ENCODE results near the gene F8A3. TPM values are rescaled to one million over a fixed set of nuclear protein-coding genes. Genes with fewer than 3 reads are reported as not detected.
"Not testable (repeated sequence)": the region's sequence is repeated elsewhere in the genome, so short reads cannot be mapped to it uniquely, and the experiment has no call there.

F8A3 gene
- total RNA-seq (2014; rRNA removed; shearing (Covaris generic)) = 0.30 and 1.0 TPM in 2 replicates
- not detected in 2 replicates for polyA plus RNA-seq (2014; cell fraction: nucleus; rRNA removed)

- not testable (repeated sequence) for DNase-seq (ENCODE audit: extremely low read depth, low read depth)
These were observed at the start of gene F8A3 for GRCh38 chrX:155458471-155458870. F8A3 (minus strand) TSS chrX:155458620; CDS start chrX:155458600, 20 bp downstream.

GRCh38 chrX:155505296-155505695 lies 46.9 kb upstream of the F8A3 start:
- DNase-seq (ENCODE audit: extremely low read depth, low read depth) = no peak

- not testable (repeated sequence) for DNase-seq (ENCODE audit: extremely low read depth, low read depth)
These were observed 36.7 kb upstream of the F8A3 start for GRCh38 chrX:155495134-155495533.

GRCh38 chrX:155491421-155491820 lies 33.0 kb upstream of the F8A3 start:
- not testable (repeated sequence) for DNase-seq (ENCODE audit: extremely low read depth, low read depth)

GRCh38 chrX:155477136-155477535 lies 18.7 kb upstream of the F8A3 start:
- DNase-seq (ENCODE audit: extremely low read depth, low read depth) = not testable (repeated sequence)

GRCh38 chrX:155466269-155466938 lies 8.0 kb upstream of the F8A3 start:
- not testable (repeated sequence) for DNase-seq (ENCODE audit: extremely low read depth, low read depth)

- not testable (repeated sequence) for DNase-seq (ENCODE audit: extremely low read depth, low read depth)
These were observed 2.1 kb upstream of the F8A3 start for GRCh38 chrX:155460501-155460900.

- not testable (repeated sequence) for DNase-seq (ENCODE audit: extremely low read depth, low read depth)
These were observed 516 bp downstream of the F8A3 start for GRCh38 chrX:155457761-155458447.

GRCh38 chrX:155441097-155441496 lies 17.3 kb downstream of the F8A3 start:
- DNase-seq (ENCODE audit: extremely low read depth, low read depth) = no peak

GRCh38 chrX:155435744-155436112 lies 22.7 kb downstream of the F8A3 start:
- DNase-seq (ENCODE audit: extremely low read depth, low read depth) = no peak

GRCh38 chrX:155434906-155435743 lies 23.3 kb downstream of the F8A3 start:
- no peak for DNase-seq (ENCODE audit: extremely low read depth, low read depth)

GRCh38 chrX:155417769-155418168 lies 40.7 kb downstream of the F8A3 start:
- no peak for DNase-seq (ENCODE audit: extremely low read depth, low read depth)

Small RNA genes lying within 50 kb of the gene (small RNA-seq; reads per million reads assigned to genes)
- 0 reads per million in 2 experiments for gene MIR1184-3

Other genes with a start within 250 kb of the F8A3 start
- 203 and 211 TPM in 2 replicates for gene VBP1, start 242.2 kb downstream of the F8A3 start, total RNA-seq (2014; rRNA removed; shearing (Covaris generic))
- 47.7 TPM in 2 replicates for gene RAB39B, start 194.1 kb downstream of the F8A3 start, total RNA-seq (2014; rRNA removed; shearing (Covaris generic))
- gene CLIC2, start 124.0 kb downstream of the F8A3 start, total RNA-seq (2014; rRNA removed; shearing (Covaris generic)) = 6.4 and 8.1 TPM in 2 replicates
- not detected in 2 replicates for gene F8A2, start 76.5 kb downstream of the F8A3 start, total RNA-seq (2014; rRNA removed; shearing (Covaris generic))
- 4.3 and 5.1 TPM in 2 replicates for gene SPRY3, start 154.0 kb upstream of the F8A3 start, total RNA-seq (2014; rRNA removed; shearing (Covaris generic))
- gene TMLHE, start 154.3 kb upstream of the F8A3 start, total RNA-seq (2014; rRNA removed; shearing (Covaris generic)) = 22.1 and 24.4 TPM in 2 replicates